HG03565 (cell line): ENCODE data around the gene MYMK.

Experiments
- ATAC-seq: cut with Tn5 transposase; IDR thresholded peaks from one replicate; pipeline ENCODE4 v1.9.1; 2021; ENCODE audit warnings: mild to moderate bottlenecking, moderate library complexity; ENCODE audit not compliant: unreplicated experiment

MYMK gene

GRCh38 chr9:133520121-133520835 is 4.5 kb downstream of the MYMK start:
- no peak for ATAC-seq

- ATAC-seq, result no peak
These were observed 5.1 kb downstream of the MYMK start for GRCh38 chr9:133519693-133520092.

- no peak for ATAC-seq
These were observed 5.9 kb downstream of the MYMK start for GRCh38 chr9:133518706-133519449.

GRCh38 chr9:133518200-133518599 is 6.6 kb downstream of the MYMK start:
- no peak for ATAC-seq

GRCh38 chr9:133517711-133518110 is 7.0 kb downstream of the MYMK start:
- ATAC-seq, result no peak

- ATAC-seq, result no peak
These were observed 7.8 kb downstream of the MYMK start for GRCh38 chr9:133516961-133517350.

- ATAC-seq, result no peak
These were observed 8.4 kb downstream of the MYMK start for GRCh38 chr9:133516256-133516960.

- ATAC-seq, result no peak
These were observed 9.0 kb downstream of the MYMK start for GRCh38 chr9:133515615-133516255.

GRCh38 chr9:133515240-133515610 is 9.5 kb downstream of the MYMK start:
- ATAC-seq, result no peak

- ATAC-seq, result no peak
These were observed 10.1 kb downstream of the MYMK start for GRCh38 chr9:133514460-133515239.

- ATAC-seq, result no peak
These were observed 11.3 kb downstream of the MYMK start for GRCh38 chr9:133513214-133514100.

- ATAC-seq, result no peak
These were observed 12.2 kb downstream of the MYMK start for GRCh38 chr9:133512253-133513213.

- no peak for ATAC-seq
These were observed 13.2 kb downstream of the MYMK start for GRCh38 chr9:133511607-133512006.

GRCh38 chr9:133510926-133511505 is 13.7 kb downstream of the MYMK start:
- ATAC-seq, result no peak

GRCh38 chr9:133509179-133510083 is 15.3 kb downstream of the MYMK start:
- ATAC-seq, result no peak

- no peak for ATAC-seq
These were observed 16.7 kb downstream of the MYMK start for GRCh38 chr9:133508046-133508445.
